ENCODE measurements around the gene RSPH1. TPM values are rescaled to one million over a fixed set of nuclear protein-coding genes. Genes with fewer than 3 reads are reported as not detected.

The RSPH1 gene
- total RNA-seq, 1 donor from 2014 or later: 0.42 TPM

- H3K27me3 Mint-ChIP-seq (ENCODE audit: low read depth): peaks cover 52% of the 10 kb centered on the region
- H3K4me3 Mint-ChIP-seq: no peak overlapping the region
- no peaks in the 10 kb centered on the region for H3K4me1 Mint-ChIP-seq
- no peak overlapping the region for H3K27ac Mint-ChIP-seq
- no peak for TF ChIP-seq CTCF (IDR thresholded peaks at IDR 0.05; ENCODE audit: unreplicated experiment)
- H3K36me3 Mint-ChIP-seq: no peaks in the 10 kb centered on the region
- H3K9me3 Mint-ChIP-seq: no peaks in the 10 kb centered on the region
- no peak for DNase-seq (ENCODE audit: low spot score in 2 of 2, unreplicated experiment in 2 of 2)
Measured at GRCh38 chr21:42443876-42444744, 51.9 kb downstream of the RSPH1 start.

GRCh38 chr21:42443181-42443785 is 52.7 kb downstream of the RSPH1 start:
- Mint-ChIP-seq H3K9me3 (no peaks in the 10 kb centered on the region), H3K4me1 (no peaks in the 10 kb centered on the region), H3K27me3 (ENCODE audit: low read depth) (peaks cover 55% of the 10 kb centered on the region), H3K36me3 (no peaks in the 10 kb centered on the region), H3K27ac (no peak overlapping the region), H3K4me3 (no peak overlapping the region)
- DNase-seq (ENCODE audit: low spot score in 2 of 2, unreplicated experiment in 2 of 2): no peak
- TF ChIP-seq CTCF (IDR thresholded peaks at IDR 0.05; ENCODE audit: unreplicated experiment): no peak

GRCh38 chr21:42441963-42442362 is 54.1 kb downstream of the RSPH1 start:
- H3K9me3 Mint-ChIP-seq: no peaks in the 10 kb centered on the region
- H3K4me1 Mint-ChIP-seq: no peaks in the 10 kb centered on the region
- H3K27me3 Mint-ChIP-seq (ENCODE audit: low read depth): peaks cover 51% of the 10 kb centered on the region
- TF ChIP-seq CTCF (IDR thresholded peaks at IDR 0.05; ENCODE audit: unreplicated experiment): no peak
- H3K36me3 Mint-ChIP-seq: no peaks in the 10 kb centered on the region
- no peak overlapping the region for H3K27ac Mint-ChIP-seq
- H3K4me3 Mint-ChIP-seq: no peak overlapping the region
- no peak for DNase-seq (ENCODE audit: low spot score in 2 of 2, unreplicated experiment in 2 of 2)

GRCh38 chr21:42440187-42440792 is 55.7 kb downstream of the RSPH1 start:
- no peaks in the 10 kb centered on the region for H3K4me1 Mint-ChIP-seq
- no peak for DNase-seq (ENCODE audit: low spot score in 2 of 2, unreplicated experiment in 2 of 2)
- no peak overlapping the region for H3K27ac Mint-ChIP-seq
- no peaks in the 10 kb centered on the region for H3K9me3 Mint-ChIP-seq
- TF ChIP-seq CTCF (IDR thresholded peaks at IDR 0.05; ENCODE audit: unreplicated experiment): no peak
- no peak overlapping the region for H3K4me3 Mint-ChIP-seq
- peaks cover 41% of the 10 kb centered on the region for H3K27me3 Mint-ChIP-seq (ENCODE audit: low read depth)
- H3K36me3 Mint-ChIP-seq: no peaks in the 10 kb centered on the region

- no peak for TF ChIP-seq CTCF (IDR thresholded peaks at IDR 0.05; ENCODE audit: unreplicated experiment)
- no peak for DNase-seq (ENCODE audit: low spot score in 2 of 2, unreplicated experiment in 2 of 2)
- Mint-ChIP-seq H3K4me3 (no peak overlapping the region), H3K27me3 (ENCODE audit: low read depth) (peaks cover 44% of the 10 kb centered on the region), H3K4me1 (no peaks in the 10 kb centered on the region), H3K27ac (no peak overlapping the region), H3K36me3 (no peaks in the 10 kb centered on the region), H3K9me3 (no peaks in the 10 kb centered on the region)
Measured at GRCh38 chr21:42439284-42440186, 56.5 kb downstream of the RSPH1 start.
